WTC11 (cell line): ENCODE results near the gene PCBD2.

ENCODE experiments used
- FOXJ3 ChIP-seq: sonication (generic); formaldehyde crosslinking; IDR thresholded peaks from 2 replicates; pipeline ENCODE4 v1.9.0; 2021; ENCODE audit warnings: missing genetic modification reagents, mild to moderate bottlenecking, borderline replicate concordance
- JUN ChIP-seq: sonication (generic); formaldehyde crosslinking; IDR thresholded peaks from 2 replicates; pipeline ENCODE4 v1.8.0; 2023; ENCODE audit warnings: mild to moderate bottlenecking, missing genetic modification reagents
- MYBL2 ChIP-seq: sonication (generic); formaldehyde crosslinking; IDR thresholded peaks from 2 replicates; pipeline ENCODE4 v1.8.1; 2023; ENCODE audit warnings: mild to moderate bottlenecking, moderate library complexity, missing genetic modification reagents
- NR3C1 ChIP-seq: sonication (generic); formaldehyde crosslinking; conservative IDR thresholded peaks from 2 replicates; pipeline ENCODE4 v1.8.1; 2023; ENCODE audit warnings: low read depth, mild to moderate bottlenecking, missing genetic modification reagents
- TCF7 ChIP-seq: sonication (generic); formaldehyde crosslinking; IDR thresholded peaks from 2 replicates; pipeline ENCODE4 v1.8.0; 2022; ENCODE audit warnings: mild to moderate bottlenecking, low read depth, missing genetic modification reagents, moderate library complexity
- ZNF423 ChIP-seq: fragments of 250-450 bp; sonication (Bioruptor Pico); IDR thresholded peaks from 2 replicates; pipeline ENCODE4 v2.1.2; 2022; ENCODE audit warnings: mild to moderate bottlenecking, moderate library complexity
- TF ChIP-seq, protein P1 (sequence below): sonication (generic); formaldehyde crosslinking; IDR thresholded peaks from 2 replicates; pipeline ENCODE4 v1.8.0; 2022; ENCODE audit warnings: mild to moderate bottlenecking, missing genetic modification reagents
- TF ChIP-seq, protein P2 (sequence below): fragments of 200-600 bp; IDR thresholded peaks from 2 replicates; pipeline ENCODE4 v1.8.0; 2022; ENCODE audit warnings: antibody characterized with exemption
- TF ChIP-seq, protein P3 (sequence below): sonication (generic); formaldehyde crosslinking; IDR thresholded peaks from 2 replicates; pipeline ENCODE4 v1.8.1; 2022; ENCODE audit warnings: mild to moderate bottlenecking, missing genetic modification reagents, moderate library complexity, borderline replicate concordance
- TF ChIP-seq, protein P4 (sequence below): sonication (generic); formaldehyde crosslinking; IDR thresholded peaks from 2 replicates; pipeline ENCODE4 v1.8.1; 2023; ENCODE audit warnings: mild to moderate bottlenecking, missing genetic modification reagents
- TF ChIP-seq, protein P5 (sequence below): sonication (generic); formaldehyde crosslinking; conservative IDR thresholded peaks from 2 replicates; pipeline ENCODE4 v1.8.1; 2022; ENCODE audit warnings: mild to moderate bottlenecking, missing genetic modification reagents
- TF ChIP-seq, protein P6 (sequence below): sonication (generic); formaldehyde crosslinking; IDR thresholded peaks from 2 replicates; pipeline ENCODE4 v1.8.0; 2022; ENCODE audit warnings: mild to moderate bottlenecking, missing genetic modification reagents
- TF ChIP-seq, protein P7 (sequence below): sonication (generic); formaldehyde crosslinking; IDR thresholded peaks from 2 replicates; pipeline ENCODE4 v1.8.0; 2022; ENCODE audit warnings: missing genetic modification reagents

DNA sequence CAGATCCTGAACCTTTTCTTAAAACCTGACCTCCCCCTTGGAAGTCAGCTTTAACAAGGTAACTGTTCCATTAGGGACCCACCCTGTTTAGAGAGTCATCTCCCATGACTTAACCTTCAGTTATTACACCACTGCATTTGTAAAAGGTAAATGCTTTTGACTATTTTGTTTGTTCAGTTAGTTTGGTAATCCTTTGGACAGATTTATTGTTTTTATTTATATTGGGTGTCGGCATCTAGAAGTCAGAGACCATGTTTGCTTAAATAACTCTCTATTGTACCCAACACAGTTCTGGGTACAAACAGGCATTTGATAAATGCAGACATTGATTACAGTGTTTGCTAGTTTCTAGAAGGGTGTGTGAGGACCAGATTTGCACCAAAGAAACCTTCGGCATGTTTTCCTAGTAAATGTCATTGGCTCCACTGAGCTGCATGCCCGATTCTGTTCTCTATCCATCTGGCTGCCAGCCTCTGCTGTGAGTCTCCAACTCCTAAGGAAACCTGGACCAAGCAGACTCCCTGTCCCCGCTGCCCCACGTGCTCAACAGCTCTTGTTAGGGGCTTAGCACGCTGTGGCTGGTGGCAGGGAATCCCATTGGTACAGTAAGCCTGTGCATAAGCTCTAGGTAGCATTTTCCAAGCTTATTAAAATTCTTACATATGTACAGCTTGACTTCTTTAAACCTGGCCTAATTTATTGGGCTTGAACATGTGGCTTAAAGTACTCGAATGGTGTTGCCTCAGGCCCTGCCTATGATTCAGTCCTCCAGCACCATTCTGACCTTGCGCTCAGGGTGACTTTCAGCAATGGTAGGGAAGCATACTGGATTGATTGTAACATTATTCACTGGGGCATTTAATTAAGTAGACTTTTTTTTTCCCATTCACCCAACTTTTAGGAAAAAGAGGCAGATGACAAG, 6.6 kb downstream of the PCBD2 start:
- no peak for TF ChIP-seq ZNF423
- TF ChIP-seq, protein P1, sequence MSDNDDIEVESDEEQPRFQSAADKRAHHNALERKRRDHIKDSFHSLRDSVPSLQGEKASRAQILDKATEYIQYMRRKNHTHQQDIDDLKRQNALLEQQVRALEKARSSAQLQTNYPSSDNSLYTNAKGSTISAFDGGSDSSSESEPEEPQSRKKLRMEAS (CRISPR knock-in tag): no peak
- TF ChIP-seq, protein P2, sequence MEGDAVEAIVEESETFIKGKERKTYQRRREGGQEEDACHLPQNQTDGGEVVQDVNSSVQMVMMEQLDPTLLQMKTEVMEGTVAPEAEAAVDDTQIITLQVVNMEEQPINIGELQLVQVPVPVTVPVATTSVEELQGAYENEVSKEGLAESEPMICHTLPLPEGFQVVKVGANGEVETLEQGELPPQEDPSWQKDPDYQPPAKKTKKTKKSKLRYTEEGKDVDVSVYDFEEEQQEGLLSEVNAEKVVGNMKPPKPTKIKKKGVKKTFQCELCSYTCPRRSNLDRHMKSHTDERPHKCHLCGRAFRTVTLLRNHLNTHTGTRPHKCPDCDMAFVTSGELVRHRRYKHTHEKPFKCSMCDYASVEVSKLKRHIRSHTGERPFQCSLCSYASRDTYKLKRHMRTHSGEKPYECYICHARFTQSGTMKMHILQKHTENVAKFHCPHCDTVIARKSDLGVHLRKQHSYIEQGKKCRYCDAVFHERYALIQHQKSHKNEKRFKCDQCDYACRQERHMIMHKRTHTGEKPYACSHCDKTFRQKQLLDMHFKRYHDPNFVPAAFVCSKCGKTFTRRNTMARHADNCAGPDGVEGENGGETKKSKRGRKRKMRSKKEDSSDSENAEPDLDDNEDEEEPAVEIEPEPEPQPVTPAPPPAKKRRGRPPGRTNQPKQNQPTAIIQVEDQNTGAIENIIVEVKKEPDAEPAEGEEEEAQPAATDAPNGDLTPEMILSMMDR: no peak
- TF ChIP-seq, protein P3, sequence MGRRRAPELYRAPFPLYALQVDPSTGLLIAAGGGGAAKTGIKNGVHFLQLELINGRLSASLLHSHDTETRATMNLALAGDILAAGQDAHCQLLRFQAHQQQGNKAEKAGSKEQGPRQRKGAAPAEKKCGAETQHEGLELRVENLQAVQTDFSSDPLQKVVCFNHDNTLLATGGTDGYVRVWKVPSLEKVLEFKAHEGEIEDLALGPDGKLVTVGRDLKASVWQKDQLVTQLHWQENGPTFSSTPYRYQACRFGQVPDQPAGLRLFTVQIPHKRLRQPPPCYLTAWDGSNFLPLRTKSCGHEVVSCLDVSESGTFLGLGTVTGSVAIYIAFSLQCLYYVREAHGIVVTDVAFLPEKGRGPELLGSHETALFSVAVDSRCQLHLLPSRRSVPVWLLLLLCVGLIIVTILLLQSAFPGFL: no peak
- no peak for TF ChIP-seq TCF7 (CRISPR knock-in tag)
- TF ChIP-seq, protein P4, sequence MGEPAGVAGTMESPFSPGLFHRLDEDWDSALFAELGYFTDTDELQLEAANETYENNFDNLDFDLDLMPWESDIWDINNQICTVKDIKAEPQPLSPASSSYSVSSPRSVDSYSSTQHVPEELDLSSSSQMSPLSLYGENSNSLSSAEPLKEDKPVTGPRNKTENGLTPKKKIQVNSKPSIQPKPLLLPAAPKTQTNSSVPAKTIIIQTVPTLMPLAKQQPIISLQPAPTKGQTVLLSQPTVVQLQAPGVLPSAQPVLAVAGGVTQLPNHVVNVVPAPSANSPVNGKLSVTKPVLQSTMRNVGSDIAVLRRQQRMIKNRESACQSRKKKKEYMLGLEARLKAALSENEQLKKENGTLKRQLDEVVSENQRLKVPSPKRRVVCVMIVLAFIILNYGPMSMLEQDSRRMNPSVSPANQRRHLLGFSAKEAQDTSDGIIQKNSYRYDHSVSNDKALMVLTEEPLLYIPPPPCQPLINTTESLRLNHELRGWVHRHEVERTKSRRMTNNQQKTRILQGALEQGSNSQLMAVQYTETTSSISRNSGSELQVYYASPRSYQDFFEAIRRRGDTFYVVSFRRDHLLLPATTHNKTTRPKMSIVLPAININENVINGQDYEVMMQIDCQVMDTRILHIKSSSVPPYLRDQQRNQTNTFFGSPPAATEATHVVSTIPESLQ (CRISPR knock-in tag): no peak
- no peak for TF ChIP-seq FOXJ3 (CRISPR knock-in tag)
- TF ChIP-seq, protein P5, sequence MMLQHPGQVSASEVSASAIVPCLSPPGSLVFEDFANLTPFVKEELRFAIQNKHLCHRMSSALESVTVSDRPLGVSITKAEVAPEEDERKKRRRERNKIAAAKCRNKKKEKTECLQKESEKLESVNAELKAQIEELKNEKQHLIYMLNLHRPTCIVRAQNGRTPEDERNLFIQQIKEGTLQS: no peak
- TF ChIP-seq, protein P6, sequence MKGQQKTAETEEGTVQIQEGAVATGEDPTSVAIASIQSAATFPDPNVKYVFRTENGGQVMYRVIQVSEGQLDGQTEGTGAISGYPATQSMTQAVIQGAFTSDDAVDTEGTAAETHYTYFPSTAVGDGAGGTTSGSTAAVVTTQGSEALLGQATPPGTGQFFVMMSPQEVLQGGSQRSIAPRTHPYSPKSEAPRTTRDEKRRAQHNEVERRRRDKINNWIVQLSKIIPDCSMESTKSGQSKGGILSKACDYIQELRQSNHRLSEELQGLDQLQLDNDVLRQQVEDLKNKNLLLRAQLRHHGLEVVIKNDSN (CRISPR knock-in tag): no peak
- TF ChIP-seq NR3C1 (CRISPR knock-in tag): no peak
- TF ChIP-seq JUN (CRISPR knock-in tag): no peak
- no peak for TF ChIP-seq MYBL2
- TF ChIP-seq, protein P7, sequence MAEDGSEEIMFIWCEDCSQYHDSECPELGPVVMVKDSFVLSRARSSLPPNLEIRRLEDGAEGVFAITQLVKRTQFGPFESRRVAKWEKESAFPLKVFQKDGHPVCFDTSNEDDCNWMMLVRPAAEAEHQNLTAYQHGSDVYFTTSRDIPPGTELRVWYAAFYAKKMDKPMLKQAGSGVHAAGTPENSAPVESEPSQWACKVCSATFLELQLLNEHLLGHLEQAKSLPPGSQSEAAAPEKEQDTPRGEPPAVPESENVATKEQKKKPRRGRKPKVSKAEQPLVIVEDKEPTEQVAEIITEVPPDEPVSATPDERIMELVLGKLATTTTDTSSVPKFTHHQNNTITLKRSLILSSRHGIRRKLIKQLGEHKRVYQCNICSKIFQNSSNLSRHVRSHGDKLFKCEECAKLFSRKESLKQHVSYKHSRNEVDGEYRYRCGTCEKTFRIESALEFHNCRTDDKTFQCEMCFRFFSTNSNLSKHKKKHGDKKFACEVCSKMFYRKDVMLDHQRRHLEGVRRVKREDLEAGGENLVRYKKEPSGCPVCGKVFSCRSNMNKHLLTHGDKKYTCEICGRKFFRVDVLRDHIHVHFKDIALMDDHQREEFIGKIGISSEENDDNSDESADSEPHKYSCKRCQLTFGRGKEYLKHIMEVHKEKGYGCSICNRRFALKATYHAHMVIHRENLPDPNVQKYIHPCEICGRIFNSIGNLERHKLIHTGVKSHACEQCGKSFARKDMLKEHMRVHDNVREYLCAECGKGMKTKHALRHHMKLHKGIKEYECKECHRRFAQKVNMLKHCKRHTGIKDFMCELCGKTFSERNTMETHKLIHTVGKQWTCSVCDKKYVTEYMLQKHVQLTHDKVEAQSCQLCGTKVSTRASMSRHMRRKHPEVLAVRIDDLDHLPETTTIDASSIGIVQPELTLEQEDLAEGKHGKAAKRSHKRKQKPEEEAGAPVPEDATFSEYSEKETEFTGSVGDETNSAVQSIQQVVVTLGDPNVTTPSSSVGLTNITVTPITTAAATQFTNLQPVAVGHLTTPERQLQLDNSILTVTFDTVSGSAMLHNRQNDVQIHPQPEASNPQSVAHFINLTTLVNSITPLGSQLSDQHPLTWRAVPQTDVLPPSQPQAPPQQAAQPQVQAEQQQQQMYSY (CRISPR knock-in tag): no peak
